ENCODE results near the gene CCDC60.

Gene CCDC60

DNA sequence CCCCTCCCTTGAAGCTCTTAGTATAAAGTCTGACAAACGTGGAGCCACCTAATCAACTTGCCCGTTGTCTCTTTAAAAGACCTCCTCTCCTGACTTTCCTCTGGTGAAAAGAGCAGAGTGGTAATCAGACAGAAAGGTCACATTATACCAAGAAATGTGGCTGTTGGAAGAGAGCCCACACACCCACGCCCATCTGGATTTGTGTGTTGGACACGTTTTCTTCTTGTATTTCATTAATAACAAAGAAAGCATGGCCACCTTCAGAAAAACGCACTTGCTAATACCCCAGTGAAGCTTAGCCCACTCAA lies 41.3 kb downstream of the CCDC60 start:
- TF ChIP-seq, protein P1, sequence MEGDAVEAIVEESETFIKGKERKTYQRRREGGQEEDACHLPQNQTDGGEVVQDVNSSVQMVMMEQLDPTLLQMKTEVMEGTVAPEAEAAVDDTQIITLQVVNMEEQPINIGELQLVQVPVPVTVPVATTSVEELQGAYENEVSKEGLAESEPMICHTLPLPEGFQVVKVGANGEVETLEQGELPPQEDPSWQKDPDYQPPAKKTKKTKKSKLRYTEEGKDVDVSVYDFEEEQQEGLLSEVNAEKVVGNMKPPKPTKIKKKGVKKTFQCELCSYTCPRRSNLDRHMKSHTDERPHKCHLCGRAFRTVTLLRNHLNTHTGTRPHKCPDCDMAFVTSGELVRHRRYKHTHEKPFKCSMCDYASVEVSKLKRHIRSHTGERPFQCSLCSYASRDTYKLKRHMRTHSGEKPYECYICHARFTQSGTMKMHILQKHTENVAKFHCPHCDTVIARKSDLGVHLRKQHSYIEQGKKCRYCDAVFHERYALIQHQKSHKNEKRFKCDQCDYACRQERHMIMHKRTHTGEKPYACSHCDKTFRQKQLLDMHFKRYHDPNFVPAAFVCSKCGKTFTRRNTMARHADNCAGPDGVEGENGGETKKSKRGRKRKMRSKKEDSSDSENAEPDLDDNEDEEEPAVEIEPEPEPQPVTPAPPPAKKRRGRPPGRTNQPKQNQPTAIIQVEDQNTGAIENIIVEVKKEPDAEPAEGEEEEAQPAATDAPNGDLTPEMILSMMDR (IDR thresholded peaks at IDR 0.05; ENCODE audit: low read depth, low read length), result no peak

DNA sequence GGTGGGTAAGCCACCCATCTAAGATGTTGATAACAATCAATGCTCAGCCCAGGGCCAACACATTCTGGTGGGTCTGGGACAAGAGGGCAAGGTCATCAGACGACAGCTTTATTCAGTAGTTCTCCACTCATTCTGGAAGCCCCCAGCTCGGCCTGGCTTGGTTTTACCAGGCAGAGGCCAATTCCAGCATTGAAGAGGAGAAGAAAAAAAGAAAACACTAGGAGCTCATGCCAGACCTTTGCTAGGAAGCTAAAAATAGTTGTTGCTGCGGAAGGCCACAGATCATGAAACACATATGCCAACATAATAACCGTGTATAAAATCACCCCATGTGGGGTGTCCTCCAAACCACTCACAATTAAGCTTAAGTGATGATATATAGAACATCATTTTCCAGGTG lies 44.4 kb downstream of the CCDC60 start:
- TF ChIP-seq, protein P1 (IDR thresholded peaks at IDR 0.05; ENCODE audit: low read depth, low read length), result no peak
- H3K4me3 ChIP-seq (replicated peaks in 1 of 2; ENCODE audit: low read depth in 2 of 2, low read length in 2 of 2), result no peak overlapping the region
- DNase-seq (ENCODE audit: low read depth in 2 of 2), result no peak

More for the DNA sequence above, 41.3 kb downstream of the CCDC60 start:
- no peak overlapping the region for H3K4me3 ChIP-seq (replicated peaks in 1 of 2; ENCODE audit: low read depth in 2 of 2, low read length in 2 of 2)
- DNase-seq (ENCODE audit: low read depth in 2 of 2), result no peak

GRCh38 chr12:119381471-119382235 lies 47.1 kb downstream of the CCDC60 start:
- H3K4me3 ChIP-seq (replicated peaks in 1 of 2; ENCODE audit: low read depth in 2 of 2, low read length in 2 of 2), result no peak overlapping the region
- TF ChIP-seq, protein P1 (IDR thresholded peaks at IDR 0.05; ENCODE audit: low read depth, low read length), result no peak
- no peak for DNase-seq (ENCODE audit: low read depth in 2 of 2)

- TF ChIP-seq, protein P1 (IDR thresholded peaks at IDR 0.05; ENCODE audit: low read depth, low read length), result no peak
- DNase-seq (ENCODE audit: low read depth in 2 of 2), result no peak
- H3K4me3 ChIP-seq (replicated peaks in 1 of 2; ENCODE audit: low read depth in 2 of 2, low read length in 2 of 2), result no peak overlapping the region
These were observed 48.7 kb downstream of the CCDC60 start for GRCh38 chr12:119383206-119383605.

DNA sequence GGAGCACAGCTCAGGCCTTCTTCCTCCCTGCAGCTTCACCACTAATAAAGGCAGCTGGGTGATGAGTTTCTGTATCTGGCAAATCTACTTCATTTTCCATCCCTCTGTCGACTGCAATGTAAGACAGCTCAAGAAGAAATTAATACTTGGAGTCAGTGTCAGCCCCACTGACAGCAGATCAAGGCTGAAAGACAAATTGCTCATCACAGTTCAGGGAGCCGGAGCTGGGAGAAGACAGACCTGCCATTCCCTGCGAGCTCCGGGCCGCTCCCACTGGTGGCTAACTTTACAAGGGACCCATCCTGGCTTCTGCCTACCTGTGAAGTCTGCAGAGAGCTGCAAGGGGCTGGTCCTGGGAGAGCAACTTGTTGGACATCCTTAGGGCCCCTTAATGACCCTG lies 49.8 kb downstream of the CCDC60 start:
- H3K4me3 ChIP-seq (replicated peaks in 1 of 2; ENCODE audit: low read depth in 2 of 2, low read length in 2 of 2), result no peak overlapping the region
- TF ChIP-seq, protein P1 (IDR thresholded peaks at IDR 0.05; ENCODE audit: low read depth, low read length), result no peak
- DNase-seq (ENCODE audit: low read depth in 2 of 2), result no peak

DNA sequence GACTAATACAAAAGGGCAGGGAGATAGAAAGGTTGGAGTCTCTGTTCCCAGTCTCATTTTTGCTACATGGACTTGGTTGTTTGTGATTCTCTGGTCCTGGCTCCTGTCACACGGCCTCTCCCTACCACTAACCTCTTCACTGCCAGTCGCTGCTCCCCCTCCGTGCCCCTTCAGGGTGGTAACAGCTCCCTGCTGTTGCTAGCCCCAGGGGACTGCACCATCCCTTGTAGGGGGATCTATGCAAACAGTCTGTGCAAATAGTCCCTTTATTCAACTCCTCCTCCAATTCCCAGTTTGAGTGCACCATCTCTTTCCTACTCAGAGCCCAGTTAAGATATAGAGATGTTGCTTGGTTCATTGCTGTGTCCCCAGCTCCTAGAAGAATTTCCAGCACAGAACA lies 51.1 kb downstream of the CCDC60 start:
- no peak for DNase-seq (ENCODE audit: low read depth in 2 of 2)
- no peak overlapping the region for H3K4me3 ChIP-seq (replicated peaks in 1 of 2; ENCODE audit: low read depth in 2 of 2, low read length in 2 of 2)
- TF ChIP-seq, protein P1 (IDR thresholded peaks at IDR 0.05; ENCODE audit: low read depth, low read length), result no peak

DNA sequence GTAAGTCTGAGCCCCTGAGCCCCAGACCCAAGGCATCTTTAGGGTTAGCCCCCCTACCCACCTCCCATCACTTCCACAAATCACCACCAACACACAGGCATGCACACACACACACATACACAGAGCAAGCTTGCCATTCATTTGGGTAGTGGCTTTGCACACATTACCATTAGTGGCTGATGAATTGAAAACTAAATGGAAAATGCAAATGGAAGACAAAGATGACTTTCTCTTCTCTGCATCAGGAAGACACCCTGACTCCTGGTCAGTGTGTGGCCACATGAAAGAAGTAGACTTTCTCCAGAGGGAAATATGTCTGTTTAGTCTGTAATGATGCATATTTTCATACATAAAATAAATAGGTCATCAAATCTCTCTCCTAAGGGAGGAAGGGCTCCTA lies 55.2 kb downstream of the CCDC60 start:
- TF ChIP-seq, protein P1 (IDR thresholded peaks at IDR 0.05; ENCODE audit: low read depth, low read length), result no peak
- no peak overlapping the region for H3K4me3 ChIP-seq (replicated peaks in 1 of 2; ENCODE audit: low read depth in 2 of 2, low read length in 2 of 2)
- no peak for DNase-seq (ENCODE audit: low read depth in 2 of 2)

Measured in cardiac fibroblast (primary cell).